Measurements from ENCODE around the gene GPC1.

The GPC1 gene

GRCh38 chr2:240456447-240457222 is 21.2 kb downstream of the GPC1 start:
- DNase-seq (ENCODE audit: low read depth) = no peak

- no peak for DNase-seq (ENCODE audit: low read depth)
Measured at GRCh38 chr2:240457223-240458043, 22.0 kb downstream of the GPC1 start.

GRCh38 chr2:240458044-240458899 is 22.8 kb downstream of the GPC1 start:
- no peak for DNase-seq (ENCODE audit: low read depth)

- DNase-seq (ENCODE audit: low read depth) = no peak
Measured at GRCh38 chr2:240458900-240459391, 23.5 kb downstream of the GPC1 start.

- DNase-seq (ENCODE audit: low read depth) = no peak
Measured at GRCh38 chr2:240459401-240460252, 24.2 kb downstream of the GPC1 start.

GRCh38 chr2:240460253-240460711 is 24.8 kb downstream of the GPC1 start:
- no peak for DNase-seq (ENCODE audit: low read depth)

GRCh38 chr2:240460781-240461431 is 25.4 kb downstream of the GPC1 start:
- no peak for DNase-seq (ENCODE audit: low read depth)

GRCh38 chr2:240461471-240462072 is 26.1 kb downstream of the GPC1 start:
- DNase-seq (ENCODE audit: low read depth) = no peak

- DNase-seq (ENCODE audit: low read depth) = no peak
Measured at GRCh38 chr2:240462073-240462706, 26.7 kb downstream of the GPC1 start.

- DNase-seq (ENCODE audit: low read depth) = no peak
Measured at GRCh38 chr2:240462707-240463273, 27.3 kb downstream of the GPC1 start.

GRCh38 chr2:240463274-240463865 is 27.9 kb downstream of the GPC1 start:
- no peak for DNase-seq (ENCODE audit: low read depth)

- DNase-seq (ENCODE audit: low read depth) = no peak
Measured at GRCh38 chr2:240463866-240464481, 28.5 kb downstream of the GPC1 start.

- DNase-seq (ENCODE audit: low read depth) = no peak
Measured at GRCh38 chr2:240464514-240465241, 29.2 kb downstream of the GPC1 start.

- DNase-seq (ENCODE audit: low read depth) = no peak
Measured at GRCh38 chr2:240465268-240465764, 29.9 kb downstream of the GPC1 start.

GRCh38 chr2:240465765-240466578 is 30.5 kb downstream of the GPC1 start:
- no peak for DNase-seq (ENCODE audit: low read depth)

- DNase-seq (ENCODE audit: low read depth) = no peak
Measured at GRCh38 chr2:240466579-240467148, 31.2 kb downstream of the GPC1 start.
